Pancreas (tissue), 10 donors: ENCODE measurements around the gene SLC13A3. TPM values are rescaled to one million over a fixed set of nuclear protein-coding genes. Genes with fewer than 3 reads are reported as not detected.

ENCODE experiments used
- ATAC-seq, 4 donors: fragments of 200-7000 bp; cut with Tn5 transposase; one replicate each; pipeline versions ENCODE4 v1.8.0 to v1.9.1; 2020; ENCODE audit warnings: mild to moderate bottlenecking in 4 of 4, moderate library complexity in 4 of 4
- DNase-seq, 6 donors: peaks; one replicate each; pipeline ENCODE4 v3.0.0-alpha.2; 2020
- FAIRE-seq: peaks from 2 replicates; lab custom pipeline; 2012; peaks lifted over from hg19 to GRCh38; lab: Jason Lieb, UNC
- H3K27ac ChIP-seq, 4 donors: fragments of 200-600 bp; sonication (generic); 1 replicate in 3 of 4; 2 replicates in 1 of 4; pipeline versions ENCODE4 v1.5.0 to v1.8.0; 2020
- H3K27me3 ChIP-seq, 4 donors: fragments of 200-600 bp; one replicate each; pipeline ENCODE4 v1.8.0; 2021
- H3K36me3 ChIP-seq, 3 donors: fragments of 200-600 bp; sonication (generic) in 1 of 3; one replicate each; pipeline versions ENCODE4 v1.5.0 to v1.8.0; 2020 to 2021
- H3K4me1 ChIP-seq, 3 donors: fragments of 200-600 bp; one replicate each; pipeline ENCODE4 v1.8.0; 2021
- H3K4me3 ChIP-seq, 4 donors: fragments of 200-600 bp; sonication (generic) in 2 of 4; one replicate each; pipeline versions ENCODE4 v1.5.0 to v1.8.0; 2020 to 2021
- H3K9me3 ChIP-seq, 4 donors: fragments of 200-600 bp; one replicate each; pipeline ENCODE4 v1.8.0; 2021
- WGBS, 2 donors: extraction: QIAGEN DNeasy Blood & Tissue Kit; methylation state at CpG; one replicate each; pipeline ENCODE4 v1.1.7; 2013; 5-methylcytosine and 5-hydroxymethylcytosine counted together
- intact Hi-C, 3 donors: fragments of 100-400 bp; cut with DNase I; formaldehyde crosslinking; loops; one replicate each; pipeline versions ENCODE4 v1.11.1 to v1.14.2; 2022
- polyA plus RNA-seq, 2 donors: library from polyadenylated mRNA; stranded (reverse); fragments of 200-250 nt; gene quantifications; one replicate each; pipeline ENCODE4 v1.2.3, GENCODE V29; 2013
- total RNA-seq, 6 donors: library from RNA; stranded (reverse); fragmentation: NEBNext Ultra II Directional in 4 of 6; extraction: Animal tissue kit (Norgen Biotek cat#: 25700) in 4 of 6; gene quantifications; one replicate each; pipeline versions ENCODE4 v1.2.1 to v1.2.4, GENCODE V29; 2021 to 2023
- TF ChIP-seq, protein P1 (sequence below), 4 donors: fragments of 200-600 bp; sonication (generic) in 3 of 4; IDR thresholded peaks; one replicate each; pipeline versions ENCODE4 v1.5.0 to v1.8.0; 2021; ENCODE audit warnings: antibody characterized with exemption in 4 of 4
- donor health status: healthy with polysubstance abuse.
- donor health status: DM: no; HTN: no; CAD: no; lungs with moderate emphysema.
- donor health status: DM: no; HTN: no; CAD: no.
- donor health status: control.
- donor health status: control.
- donor health status: Bipolar disorder and iron deficiency.
- donor health status: DM: yes; HTN: yes; CAD: no.
- donor health status: DM: no; HTN: no; CAD: no.
- donor health status: DM: no; HTN: no; CAD: no.
- donor health status: DM: yes; HTN: yes; CAD: no.

SLC13A3 gene
- total and polyA plus RNA-seq, 8 donors, result 0.68 to 7.8 (median 4.7) TPM

GRCh38 chr20:46569961-46570360, 81.3 kb downstream of the SLC13A3 start:
- no peak for DNase-seq
- 81 to 88% methylated on average over 5 of the region's 5 CpGs for WGBS, 2 donors
- Histone ChIP-seq H3K4me3 (no peak overlapping the region), H3K36me3 (no peaks in the 10 kb centered on the region), H3K27ac (no peak overlapping the region), H3K27me3 (no peaks in the 10 kb centered on the region), H3K9me3 (no peaks in the 10 kb centered on the region), H3K4me1 (peaks cover 0 to 9% (median 7%) of the 10 kb centered on the region in 3 donors)
- intact Hi-C loops, result no loop called here
- no peak for FAIRE-seq
- no peak for ATAC-seq
- TF ChIP-seq, protein P1, sequence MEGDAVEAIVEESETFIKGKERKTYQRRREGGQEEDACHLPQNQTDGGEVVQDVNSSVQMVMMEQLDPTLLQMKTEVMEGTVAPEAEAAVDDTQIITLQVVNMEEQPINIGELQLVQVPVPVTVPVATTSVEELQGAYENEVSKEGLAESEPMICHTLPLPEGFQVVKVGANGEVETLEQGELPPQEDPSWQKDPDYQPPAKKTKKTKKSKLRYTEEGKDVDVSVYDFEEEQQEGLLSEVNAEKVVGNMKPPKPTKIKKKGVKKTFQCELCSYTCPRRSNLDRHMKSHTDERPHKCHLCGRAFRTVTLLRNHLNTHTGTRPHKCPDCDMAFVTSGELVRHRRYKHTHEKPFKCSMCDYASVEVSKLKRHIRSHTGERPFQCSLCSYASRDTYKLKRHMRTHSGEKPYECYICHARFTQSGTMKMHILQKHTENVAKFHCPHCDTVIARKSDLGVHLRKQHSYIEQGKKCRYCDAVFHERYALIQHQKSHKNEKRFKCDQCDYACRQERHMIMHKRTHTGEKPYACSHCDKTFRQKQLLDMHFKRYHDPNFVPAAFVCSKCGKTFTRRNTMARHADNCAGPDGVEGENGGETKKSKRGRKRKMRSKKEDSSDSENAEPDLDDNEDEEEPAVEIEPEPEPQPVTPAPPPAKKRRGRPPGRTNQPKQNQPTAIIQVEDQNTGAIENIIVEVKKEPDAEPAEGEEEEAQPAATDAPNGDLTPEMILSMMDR (IDR thresholded peaks at IDR 0.05), result no peak

DNA sequence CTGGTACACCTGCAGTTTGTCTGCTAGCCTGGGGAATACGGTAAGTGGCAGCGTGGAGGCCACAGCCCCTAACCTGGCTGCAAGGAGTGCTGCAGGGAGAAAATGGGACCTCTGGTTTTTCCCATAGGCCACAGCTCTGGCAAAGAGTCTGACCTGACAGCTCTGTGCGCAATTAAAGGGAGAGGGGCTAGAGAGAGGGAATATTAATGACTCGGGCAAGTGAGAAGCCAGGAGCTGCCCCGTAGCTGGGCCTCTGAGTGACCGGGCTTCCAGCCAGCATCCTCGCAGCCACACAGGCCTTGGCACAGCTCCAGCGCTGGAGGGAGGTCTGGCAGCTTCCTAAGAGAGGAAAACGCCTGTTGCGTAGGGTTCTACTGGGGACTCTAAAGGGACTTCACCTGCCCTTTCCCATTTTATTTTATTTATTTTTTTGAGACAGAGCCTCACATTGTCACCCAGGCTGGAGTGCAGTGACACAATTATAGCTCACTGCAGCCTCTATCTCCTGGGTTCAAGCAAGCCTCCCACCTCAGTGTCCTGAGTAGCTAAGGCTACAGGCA, 82.6 kb downstream of the SLC13A3 start:
- no peaks in the 10 kb centered on the region for H3K27me3 ChIP-seq
- intact Hi-C loops, result no loop called here
- H3K36me3 ChIP-seq, result no peaks in the 10 kb centered on the region
- peak overlapping the region in 1 of 4 donors; percentile 44 for H3K27ac ChIP-seq
- FAIRE-seq (no peak), DNase-seq (peak in 5 of 6 donors; percentile 87 to 98 (median 95)), ATAC-seq (peak; percentile 65 to 94 (median 92))
- peaks cover 0 to 9% (median 7%) of the 10 kb centered on the region in 3 donors for H3K4me1 ChIP-seq
- H3K9me3 ChIP-seq, result no peaks in the 10 kb centered on the region
- TF ChIP-seq, protein P1 (IDR thresholded peaks at IDR 0.05), result no peak
- WGBS, 2 donors, result 7 to 8% methylated on average over 10 of the region's 10 CpGs
- no peak overlapping the region for H3K4me3 ChIP-seq

GRCh38 chr20:46566125-46566524, 85.1 kb downstream of the SLC13A3 start:
- Histone ChIP-seq H3K4me1 (peaks cover 0 to 9% (median 7%) of the 10 kb centered on the region in 3 donors), H3K36me3 (no peaks in the 10 kb centered on the region), H3K27me3 (no peaks in the 10 kb centered on the region), H3K4me3 (no peak overlapping the region), H3K27ac (no peak overlapping the region), H3K9me3 (no peaks in the 10 kb centered on the region)
- intact Hi-C loops, result no loop called here
- DNase-seq (no peak), ATAC-seq (no peak), FAIRE-seq (no peak)
- TF ChIP-seq, protein P1 (IDR thresholded peaks at IDR 0.05), result no peak
- 70 to 83% methylated on average over 10 of the region's 10 CpGs for WGBS, 2 donors

GRCh38 chr20:46564241-46564957, 86.9 kb downstream of the SLC13A3 start:
- no peaks in the 10 kb centered on the region for H3K36me3 ChIP-seq

More at GRCh38 chr20:46564241-46564957, 86.9 kb downstream of the SLC13A3 start:
- no peaks in the 10 kb centered on the region for H3K27me3 ChIP-seq
- H3K9me3 ChIP-seq, result no peaks in the 10 kb centered on the region
- TF ChIP-seq, protein P1 (IDR thresholded peaks at IDR 0.05), result no peak
- intact Hi-C loops, result no loop called here
- no peak overlapping the region for H3K4me3 ChIP-seq
- DNase-seq (no peak), FAIRE-seq (no peak), ATAC-seq (no peak)
- WGBS, 2 donors, result 58 to 75% methylated on average over 7 of the region's 7 CpGs
- H3K4me1 ChIP-seq, result peaks cover 0 to 9% (median 7%) of the 10 kb centered on the region in 3 donors
- no peak overlapping the region for H3K27ac ChIP-seq
